ENCODE measurements around the gene REXO1.
A peak's percentile ranks its signal among the peaks of the same experiment; 100 is the strongest.

The REXO1 gene

DNA sequence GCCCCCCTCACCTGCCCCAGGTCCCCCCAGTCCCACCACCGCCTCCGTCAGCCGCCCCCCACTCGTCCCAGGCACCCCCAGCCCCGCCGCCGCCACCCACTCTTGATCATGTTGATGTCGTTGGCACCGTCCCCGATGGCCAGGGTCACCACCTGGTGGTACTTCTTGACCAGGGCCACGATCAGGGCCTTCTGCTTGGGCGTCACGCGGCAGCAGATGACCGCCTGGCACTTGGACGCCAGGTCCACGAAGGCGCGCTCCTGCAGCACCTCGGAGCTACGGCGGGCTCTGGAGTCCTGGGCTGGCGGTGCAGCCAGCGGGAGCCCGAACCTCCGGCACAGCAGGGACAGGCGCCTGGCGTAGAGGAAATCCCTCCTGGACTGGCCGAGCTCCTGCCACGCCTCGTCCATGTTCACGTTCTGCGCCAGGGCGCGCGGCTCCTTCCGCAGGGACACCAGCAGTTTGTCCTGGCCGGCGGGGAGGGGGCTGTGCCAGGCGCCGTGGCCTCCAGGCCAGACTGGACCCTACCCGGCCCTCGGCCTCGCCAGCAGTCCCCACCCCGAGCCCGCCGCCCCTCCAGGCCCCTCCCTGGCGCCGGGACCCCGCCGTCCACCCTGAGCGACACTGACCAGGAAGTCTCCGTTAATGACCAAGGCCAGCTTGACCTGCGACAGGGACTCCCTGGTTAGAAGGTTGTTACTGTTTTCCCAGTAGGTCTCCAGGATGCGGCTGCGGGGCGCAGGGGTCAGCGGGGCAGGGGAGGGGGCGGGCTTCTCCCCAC is 58.8 kb downstream of the REXO1 start:
- DNase-seq: no peak

DNA sequence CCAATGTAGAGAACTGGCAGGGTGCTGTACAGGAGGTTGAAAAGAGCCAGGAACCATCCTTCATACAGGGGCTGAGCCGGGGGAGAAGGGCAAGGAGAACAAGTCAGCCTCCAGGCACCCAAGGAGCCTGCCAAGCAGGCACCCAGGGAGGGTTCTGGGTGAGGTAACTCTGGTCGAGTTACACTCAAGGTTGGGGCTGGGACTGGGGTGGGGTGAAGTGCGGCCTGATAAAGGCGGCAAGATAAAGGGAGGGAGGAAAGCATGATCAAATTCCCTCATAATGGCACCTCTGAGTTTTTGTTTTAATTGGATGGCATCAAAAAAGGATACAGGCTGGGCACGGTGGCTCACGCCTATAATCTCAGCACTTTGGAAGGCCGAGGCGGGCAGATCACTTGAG is 61.2 kb downstream of the REXO1 start:
- no peak for DNase-seq

DNA sequence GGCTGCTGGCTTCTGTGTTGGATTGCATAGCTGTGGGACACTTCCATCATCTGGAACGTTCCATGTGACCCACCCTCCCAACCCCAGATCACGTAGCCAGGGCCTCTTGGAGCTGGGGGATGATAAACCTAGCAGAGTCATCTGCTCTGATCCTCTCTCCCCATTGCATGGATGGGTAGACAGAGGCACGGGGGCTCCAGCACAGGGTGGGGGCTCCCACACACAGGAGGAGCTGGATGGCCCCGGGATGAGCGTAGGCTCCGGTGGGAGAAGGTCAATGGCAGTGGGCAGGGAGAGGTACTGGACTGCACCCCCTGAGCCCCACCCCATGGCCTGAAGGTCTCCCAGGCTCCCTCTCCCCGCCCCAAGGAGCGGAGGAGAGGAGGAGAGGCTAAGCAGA is 61.6 kb downstream of the REXO1 start:
- DNase-seq: no peak

DNA sequence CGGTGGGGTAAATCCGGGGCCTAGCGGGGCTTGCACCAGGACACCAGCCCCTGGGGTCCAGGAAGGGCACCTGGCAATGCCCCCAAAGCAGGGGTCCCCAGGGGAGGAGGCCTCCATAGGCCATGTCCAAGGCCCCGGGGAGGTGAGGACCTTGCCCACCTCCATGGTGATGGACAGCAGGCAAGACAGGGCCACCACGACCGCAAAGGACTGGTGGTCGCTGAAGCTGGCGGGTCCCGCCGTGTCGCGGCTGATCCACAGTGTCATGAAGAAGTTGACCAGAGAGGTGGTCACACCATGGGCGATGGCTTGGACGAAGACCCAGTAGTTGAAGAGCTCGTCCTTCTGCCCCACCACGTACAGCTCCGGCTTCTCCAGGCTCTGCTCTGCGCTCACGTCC is 63.0 kb downstream of the REXO1 start:
- DNase-seq: no peak

DNA sequence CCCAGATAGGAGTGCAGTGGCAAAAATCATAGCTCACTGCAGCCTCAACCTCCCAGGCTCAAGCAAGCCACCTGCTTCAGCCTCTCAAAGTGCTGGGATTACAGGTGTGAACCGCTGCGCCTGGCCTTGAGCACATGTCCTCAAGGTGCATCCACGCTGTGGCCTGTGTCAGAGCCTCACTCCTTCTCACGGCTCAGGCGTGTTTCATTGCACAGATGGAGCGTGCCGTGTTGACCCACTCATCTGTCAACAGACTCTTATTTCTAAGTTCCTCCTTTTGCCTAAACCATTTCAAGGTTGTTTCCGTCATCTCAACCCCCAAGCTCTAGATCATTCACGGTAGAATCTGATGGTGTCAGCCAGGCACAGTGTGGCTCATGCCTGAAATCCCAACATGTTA is 64.4 kb downstream of the REXO1 start:
- no peak for DNase-seq

DNA sequence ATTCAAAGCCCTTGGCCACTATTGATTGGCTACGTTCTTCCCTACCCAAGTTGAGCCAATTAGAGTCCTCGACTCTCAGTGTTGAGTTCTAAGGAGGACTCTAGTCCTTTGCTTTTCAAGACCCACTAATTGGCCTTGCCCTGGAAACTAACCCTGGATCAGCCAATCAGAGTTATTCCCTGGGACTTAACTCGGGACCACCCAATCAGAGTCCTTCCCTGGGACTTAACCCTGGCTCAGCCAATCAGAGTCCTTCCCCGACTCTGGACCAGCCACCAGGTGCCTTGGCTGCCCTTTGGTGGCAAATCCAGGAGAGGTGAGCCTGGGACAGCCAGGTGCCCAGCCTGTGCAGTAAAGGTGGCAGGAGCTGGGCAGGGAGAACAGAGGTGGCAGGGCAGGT is 64.9 kb downstream of the REXO1 start:
- DNase-seq: no peak

DNA sequence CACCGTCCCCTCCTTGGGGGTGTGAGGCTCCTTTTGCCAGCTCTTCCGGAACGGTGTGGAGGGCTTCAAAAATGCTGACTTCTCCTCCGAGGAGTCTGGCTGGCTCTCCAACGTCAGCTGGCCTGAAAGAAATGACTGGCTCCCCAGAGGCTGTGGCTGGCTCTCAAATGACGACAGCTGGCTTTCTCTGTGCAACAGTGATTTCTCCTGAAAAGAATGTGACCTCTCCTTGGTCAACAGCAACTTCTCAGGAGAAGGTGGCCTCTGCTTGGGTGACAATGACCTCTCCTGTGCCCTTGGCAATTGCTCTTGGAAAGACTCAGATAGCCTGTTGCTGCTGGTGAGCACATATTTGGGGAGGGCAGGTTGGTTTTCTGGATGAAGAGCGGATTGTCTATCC is 65.8 kb downstream of the REXO1 start:
- DNase-seq: no peak

DNA sequence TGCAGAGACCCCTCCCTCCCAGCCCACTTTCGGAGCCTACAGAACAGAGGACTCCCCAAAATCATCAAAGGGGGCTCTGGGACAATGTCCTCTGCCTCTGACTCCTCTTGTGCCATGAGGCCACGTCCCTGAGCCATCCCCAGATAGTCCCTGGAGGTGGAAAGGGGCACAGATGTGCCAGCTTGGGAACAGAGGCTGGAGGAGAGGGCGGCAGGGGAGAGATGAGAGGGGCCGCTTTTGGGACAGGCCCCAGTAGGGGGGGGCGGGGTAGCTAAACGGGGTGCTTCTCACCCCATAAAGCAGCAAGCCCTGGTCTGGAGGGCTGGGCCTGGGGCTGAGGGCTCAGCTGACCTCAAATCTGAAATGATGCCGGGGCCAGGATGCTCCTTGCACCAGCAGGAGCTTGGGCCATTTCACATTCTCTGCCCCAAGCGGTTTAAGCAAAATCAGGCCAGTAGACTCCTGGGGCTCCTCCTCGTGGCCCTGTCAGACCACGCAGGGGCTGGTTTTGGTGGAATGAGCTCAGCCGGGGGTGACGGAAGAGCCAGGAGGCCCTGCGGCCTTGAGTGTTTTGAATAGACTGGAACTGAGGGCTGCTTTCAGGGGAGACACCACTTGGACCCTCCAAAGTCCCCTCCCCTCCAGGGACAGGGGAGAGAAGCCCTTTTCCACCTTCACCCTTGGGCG is 67.9 kb downstream of the REXO1 start:
- no peak for DNase-seq

DNA sequence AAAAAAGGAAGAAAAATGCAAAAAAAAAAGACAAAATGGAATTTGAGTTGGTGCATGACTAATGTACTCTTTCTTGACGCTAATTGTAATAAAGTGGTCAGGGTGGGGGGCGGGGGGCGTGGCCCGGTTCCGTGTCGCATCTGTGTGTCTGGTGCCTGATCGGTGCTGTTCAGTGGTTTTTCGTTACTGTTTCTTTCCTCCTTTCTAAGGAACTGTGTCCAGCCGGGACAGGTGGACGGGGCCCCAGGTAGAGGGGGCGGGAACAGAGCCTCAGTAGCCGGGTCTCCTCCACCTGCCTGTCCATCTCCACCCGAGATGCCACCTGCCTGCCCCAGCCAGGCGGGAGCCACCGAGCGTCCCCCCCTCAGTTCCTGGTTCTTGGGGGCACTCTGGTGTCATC is 68.7 kb downstream of the REXO1 start:
- DNase-seq: no peak

DNA sequence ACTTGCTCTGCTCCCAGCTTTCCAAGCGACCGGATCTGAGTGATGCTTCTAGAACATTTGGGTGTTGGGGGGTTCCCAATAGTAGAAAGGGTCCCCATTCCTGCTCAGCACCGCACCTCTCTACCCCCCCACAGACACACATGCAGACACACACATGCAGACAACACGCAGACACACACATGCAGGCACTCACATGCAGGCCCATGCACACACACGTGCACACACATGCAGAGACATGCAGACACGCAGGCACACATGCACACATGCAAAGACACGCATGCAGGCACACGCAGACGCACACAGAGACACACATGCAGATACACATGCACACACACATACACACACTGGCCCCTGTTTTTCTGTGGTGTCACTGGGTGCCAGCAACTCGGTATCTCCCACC is 71.1 kb downstream of the REXO1 start:
- DNase-seq: no peak

DNA sequence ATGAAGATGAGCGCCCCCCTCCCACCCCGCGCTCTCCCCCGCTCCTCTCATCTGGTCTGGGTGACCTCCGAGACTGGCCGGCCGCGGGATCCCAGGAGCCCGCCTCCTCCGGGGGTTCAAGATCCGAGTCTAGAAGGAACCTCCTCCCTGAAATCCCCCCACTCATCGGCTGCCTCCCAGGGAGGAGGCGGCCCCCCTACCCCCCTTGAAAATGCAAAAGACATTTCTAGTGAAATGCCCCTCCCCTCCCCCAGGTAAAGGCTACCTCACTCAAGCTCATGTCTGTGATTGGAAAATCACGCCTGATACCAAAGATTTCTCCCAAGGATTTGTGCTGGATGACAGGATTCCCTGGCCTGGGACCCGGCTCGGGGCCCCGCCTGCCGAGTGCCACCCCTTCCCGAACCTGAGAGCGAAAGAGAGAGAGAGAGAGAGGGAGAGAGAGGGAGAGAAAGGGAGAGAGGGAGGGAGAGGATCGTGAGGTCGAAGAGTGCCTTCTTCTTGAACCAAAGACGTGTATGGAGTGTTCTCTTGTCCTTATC is 71.6 kb downstream of the REXO1 start:
- DNase-seq: no peak

DNA sequence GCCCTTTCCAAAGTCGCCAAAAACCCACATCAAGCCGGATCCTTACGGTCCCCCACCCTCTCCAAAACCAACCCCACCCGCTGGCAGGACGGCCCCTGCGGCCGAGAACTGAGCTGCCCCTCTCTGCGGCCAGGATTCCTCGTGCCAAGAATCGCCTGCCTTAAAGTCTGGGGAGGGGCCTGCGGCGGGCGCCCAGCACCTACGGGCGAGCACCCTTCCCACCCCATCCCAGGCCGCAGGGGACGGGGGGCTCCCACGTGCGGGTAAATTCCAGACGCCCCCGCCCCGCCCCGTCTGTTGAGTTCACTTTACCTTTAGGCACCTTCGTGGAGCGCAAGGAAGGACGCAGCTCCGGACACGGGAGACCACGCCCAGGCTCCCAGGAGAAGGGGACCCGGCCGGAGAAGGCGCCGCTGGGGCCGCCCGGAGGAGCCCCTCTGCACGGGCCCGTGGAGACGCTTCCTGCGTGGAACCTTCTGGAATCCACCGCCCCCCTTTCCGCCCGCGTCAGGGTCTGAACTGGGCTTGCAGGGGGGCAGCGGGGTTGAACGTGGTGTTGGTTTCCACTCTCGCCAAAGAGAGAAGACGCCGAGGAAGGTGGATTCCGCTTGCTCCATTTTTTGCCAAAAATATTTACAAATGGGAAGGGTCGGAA is 72.2 kb downstream of the REXO1 start:
- no peak for DNase-seq

DNA sequence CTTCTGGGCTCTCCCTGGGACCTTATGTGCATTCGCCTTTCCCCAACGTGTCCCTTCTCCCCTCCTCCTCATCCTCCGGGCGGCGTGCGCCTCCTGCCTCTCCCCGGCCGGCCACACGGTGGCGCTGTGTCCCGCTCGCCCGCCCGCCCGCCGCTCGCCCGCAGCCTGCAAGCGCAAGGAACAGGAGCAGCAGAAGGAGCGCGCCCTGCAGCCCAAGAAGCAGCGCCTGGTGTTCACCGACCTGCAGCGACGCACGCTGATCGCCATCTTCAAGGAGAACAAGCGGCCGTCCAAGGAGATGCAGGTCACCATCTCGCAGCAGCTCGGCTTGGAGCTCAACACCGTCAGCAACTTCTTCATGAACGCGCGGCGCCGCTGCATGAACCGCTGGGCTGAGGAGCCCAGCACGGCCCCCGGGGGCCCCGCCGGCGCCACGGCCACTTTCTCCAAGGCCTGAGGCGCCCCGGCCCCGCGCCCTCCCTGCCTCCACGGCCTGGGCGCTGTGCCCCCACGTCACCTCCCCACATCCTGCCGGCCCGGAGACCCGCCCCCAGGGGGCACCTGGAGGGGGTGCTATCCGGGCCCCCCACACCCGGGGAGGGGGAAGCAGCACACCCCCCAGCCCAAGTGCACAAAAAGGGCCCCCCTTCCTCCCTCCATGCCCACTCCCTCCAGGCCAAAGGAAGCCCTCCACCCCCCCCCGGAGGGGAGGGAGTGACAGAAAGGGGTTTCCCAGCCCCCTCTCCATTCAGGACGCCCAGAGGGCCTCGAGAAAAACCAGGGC is 73.1 kb downstream of the REXO1 start:
- no peak for DNase-seq

DNA sequence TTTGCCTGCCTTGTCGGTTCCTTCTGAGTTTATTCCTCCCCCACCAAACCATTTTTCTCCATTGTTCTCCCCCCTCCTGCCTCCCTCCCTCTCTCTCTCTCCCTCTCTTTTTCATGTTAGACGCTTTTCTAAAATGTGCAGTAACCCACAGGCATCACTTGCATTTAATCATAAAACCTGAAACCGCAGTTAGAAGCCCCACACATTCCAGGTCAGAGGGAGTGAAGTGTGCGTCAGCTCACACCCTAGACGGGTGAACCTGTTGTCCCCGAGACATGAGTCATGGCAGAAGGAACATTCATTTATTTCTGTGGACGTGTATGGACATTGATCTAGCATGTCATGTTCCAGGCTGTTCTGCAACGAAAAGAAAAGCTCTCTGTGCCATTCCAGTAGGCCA is 75.1 kb downstream of the REXO1 start:
- no peak for DNase-seq

DNA sequence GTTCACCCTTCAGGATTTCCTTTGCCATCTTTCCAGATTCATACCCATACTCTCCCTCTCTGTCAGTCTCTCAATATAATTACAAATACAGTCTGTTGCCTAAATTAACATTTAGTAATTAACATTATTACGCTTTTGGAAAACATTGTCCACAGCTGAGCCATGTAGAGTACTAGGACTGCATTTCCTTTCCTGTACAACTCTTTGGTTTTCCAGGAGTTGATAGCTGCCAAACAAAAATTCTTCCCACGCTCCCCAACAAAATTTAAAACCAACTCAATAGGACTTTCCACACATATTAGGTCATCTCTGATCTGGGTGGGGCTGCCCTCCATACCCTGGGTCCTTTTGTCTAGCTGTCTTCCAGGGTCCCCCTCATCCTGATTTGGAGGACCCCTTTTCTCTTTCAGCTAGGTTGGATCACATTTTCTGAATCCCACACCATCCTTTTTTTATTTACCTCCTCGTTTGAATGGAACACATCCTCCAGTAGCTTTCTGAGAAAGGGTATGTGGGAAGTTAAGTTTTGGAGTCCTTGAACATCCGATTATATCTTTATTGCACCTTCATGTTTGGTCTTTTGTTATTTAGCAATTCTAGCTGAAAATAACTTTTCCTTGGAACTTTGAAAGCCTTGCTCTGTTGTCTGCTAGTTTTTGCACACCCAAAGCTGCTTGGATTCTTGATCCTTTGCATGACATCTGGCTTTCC is 77.3 kb downstream of the REXO1 start:
- no peak for DNase-seq

DNA sequence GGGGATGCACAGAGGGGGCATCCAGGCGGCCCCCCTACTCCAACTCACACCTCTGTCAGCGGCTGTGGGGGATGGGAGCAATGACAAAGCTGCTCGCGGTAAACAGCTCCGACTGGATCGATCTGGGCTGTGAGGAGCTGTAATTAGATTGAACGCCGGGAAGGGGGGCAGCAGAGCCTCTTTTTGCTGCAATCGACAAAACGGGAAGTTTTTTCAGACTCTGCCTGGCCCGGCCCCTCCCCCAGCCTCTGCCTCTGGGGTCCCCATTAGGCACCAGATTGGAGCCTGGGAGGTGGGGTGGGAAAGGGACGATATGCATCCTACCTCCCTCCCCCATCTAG is 78.7 kb downstream of the REXO1 start:
- no peak for DNase-seq

DNA sequence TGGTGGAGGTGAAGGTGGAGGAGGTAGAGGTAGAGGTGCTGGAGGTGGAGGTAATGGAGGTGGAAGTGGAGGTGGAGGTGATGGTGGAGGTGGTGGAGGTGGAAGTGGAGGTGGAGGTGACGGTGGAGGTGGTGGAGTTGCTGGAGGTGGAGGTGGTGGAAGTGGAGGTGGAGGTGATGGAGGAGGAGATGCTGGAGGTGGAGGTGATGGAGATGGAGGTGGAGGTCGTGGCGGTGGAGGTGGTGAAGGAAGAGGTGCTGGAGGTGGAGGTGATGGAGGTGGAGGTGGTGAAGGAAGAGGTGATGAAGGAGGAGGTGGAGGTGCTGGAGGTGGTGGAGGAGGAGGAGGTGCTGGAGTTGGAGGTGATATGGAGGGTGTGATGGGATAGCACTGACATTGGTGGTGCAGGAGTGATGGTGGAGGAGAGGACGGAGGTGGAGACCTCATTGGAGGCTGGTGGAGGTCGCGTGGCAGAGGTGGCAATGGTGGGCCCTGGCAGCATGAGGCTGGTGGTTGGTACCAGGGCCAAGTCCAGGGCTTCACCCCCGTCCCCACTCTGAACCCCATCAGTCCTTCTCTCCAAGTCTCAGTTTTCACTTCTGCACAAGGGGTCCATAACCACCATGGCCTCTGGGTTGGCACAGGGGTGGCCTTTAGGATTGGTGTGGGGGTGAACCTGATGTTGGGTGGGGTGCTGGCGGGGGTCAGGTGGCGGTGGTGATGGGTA is 79.2 kb downstream of the REXO1 start:
- no peak for DNase-seq

DNA sequence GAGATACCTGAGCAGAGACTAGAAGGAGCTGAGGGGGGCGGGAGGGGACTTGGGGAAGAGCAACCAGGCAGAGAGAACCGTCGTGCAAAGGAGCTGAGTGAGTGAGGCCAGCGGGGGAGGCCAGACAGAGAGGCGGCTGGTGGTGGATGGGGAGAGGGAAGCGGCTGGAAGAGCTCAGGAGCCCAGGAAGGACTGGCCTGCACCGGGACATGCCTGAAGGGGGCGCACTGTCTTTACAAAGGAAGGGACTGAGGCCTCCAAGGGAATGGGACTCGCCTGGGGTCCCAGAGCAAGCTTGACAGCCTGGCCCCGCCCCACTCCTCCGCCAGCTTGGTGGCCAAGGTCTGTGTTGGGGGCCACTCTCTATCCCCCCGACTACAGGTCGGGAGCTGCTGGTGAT is 80.0 kb downstream of the REXO1 start:
- DNase-seq: peak in 1 of 2 experiments; percentile 37

DNA sequence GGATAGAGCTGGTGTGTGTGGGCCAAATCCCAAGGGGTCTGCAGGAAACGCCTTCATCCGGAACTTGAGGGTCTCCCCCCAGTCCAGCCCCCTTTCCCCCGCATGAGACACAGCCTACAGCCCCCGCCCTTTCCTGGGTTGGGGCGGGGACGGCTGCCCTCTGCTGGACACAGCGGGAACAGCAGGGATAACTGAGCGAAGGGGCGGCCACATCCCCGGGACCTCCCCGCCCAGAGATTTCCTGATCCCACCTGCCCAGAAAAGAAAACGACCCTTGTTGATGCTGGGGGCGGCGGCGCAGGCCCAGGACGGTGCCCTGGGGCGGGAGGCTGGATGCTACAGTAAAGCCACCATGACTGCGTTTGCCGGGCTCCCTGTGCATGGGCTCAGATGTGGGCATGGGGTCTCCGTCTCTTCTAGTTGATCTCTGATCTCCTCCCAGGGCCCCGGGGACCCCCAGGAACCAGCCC is 80.8 kb downstream of the REXO1 start:
- peak; percentile 64 to 70 for DNase-seq

DNA sequence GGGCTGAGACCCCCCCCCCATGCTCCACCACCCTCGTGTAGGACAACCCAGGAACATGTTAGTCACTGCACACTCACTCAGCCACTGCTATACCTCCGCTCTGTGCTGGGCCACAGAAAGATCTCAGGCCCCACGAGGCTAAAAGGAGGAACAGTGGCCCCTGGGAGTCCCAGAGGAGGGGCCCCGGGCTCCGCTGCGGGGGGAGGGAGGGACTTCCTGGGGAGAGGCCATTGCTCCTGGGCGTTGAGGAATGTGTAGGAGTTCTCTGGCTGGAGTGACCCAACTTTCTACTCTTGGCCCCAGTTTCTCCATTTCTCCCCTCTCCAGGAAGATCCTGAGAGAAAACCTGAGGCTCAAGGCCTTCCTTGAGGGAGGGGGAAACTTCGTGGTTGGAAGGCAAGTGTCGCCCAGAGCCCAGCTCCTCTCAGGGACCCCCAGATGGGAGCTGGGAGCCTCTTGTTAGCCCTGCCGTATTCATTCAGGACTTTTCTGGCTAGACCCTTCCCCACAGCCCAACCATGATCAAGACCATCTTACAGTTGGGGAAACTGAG is 81.4 kb downstream of the REXO1 start:
- DNase-seq: no peak

Data from activated CD4-positive, alpha-beta T cell treated with anti-CD3 and anti-CD28 coated beads, Interleukin-2, amount 50 U/mL, for 48 hours (primary cell).